IPS-NIHi7 (cell line): ENCODE measurements around the gene RAD51.
"Not testable (repeated sequence)": the region's sequence is repeated elsewhere in the genome, so short reads cannot be mapped to it uniquely, and the experiment has no call there.

Source experiments
- DNase-seq: peaks from one replicate; pipeline ENCODE4 v3.0.0; 2012; ENCODE audit warnings: mixed read lengths; ENCODE audit errors: extremely low spot score

RAD51 gene

DNA sequence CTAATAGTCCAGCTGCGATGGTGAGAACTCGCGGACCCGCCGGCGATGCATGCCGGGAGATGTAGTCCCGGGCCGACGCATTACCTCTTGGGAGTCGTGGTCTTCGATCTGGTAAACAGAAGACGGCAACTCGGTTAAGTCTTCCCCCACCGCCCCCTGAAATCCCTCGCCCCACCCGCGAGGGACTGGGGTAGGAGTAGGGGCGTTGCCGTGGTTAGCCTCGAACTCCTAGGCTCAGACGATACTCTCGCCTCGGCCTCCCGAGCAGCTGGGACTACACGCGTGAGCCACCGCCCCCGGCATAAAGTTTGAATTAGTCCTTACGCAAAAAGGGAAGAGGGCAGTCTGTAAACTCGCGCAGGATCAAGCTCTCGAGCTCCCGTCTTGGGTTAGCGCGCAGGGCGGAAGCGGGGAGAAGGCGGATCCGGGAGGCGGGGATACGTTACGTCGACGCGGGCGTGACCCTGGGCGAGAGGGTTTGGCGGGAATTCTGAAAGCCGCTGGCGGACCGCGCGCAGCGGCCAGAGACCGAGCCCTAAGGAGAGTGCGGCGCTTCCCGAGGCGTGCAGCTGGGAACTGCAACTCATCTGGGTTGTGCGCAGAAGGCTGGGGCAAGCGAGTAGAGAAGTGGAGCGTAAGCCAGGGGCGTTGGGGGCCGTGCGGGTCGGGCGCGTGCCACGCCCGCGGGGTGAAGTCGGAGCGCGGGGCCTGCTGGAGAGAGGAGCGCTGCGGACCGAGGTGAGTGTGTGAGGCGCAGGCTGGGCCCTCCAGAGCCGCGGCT, at the start of gene RAD51:
Gene RAD51 (plus strand): TSS at position 487 of the 781 bp plus-strand sequence. CDS start 3,585 bp downstream, outside the sequence.
- peak; percentile 96 for DNase-seq

DNA sequence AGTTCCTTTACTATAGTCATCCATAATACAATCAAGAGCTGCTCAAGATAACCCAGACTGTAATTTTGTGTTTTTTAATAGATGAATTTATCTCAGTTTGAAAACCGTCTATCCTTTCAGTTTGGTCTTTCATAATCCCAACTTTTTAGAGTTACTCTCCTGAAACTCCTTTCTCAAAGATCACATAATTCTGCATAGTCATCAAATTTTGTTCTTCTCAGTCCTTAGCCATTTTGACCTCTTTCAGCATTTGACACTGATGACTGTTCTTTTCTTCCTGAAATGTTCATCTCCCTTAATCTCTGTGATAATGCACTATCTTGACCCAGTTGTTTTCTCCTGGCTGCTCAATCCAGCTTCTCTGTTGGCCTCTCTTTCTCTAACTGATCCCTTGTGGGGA, 47.5 kb upstream of the RAD51 start:
- DNase-seq = no peak

DNA sequence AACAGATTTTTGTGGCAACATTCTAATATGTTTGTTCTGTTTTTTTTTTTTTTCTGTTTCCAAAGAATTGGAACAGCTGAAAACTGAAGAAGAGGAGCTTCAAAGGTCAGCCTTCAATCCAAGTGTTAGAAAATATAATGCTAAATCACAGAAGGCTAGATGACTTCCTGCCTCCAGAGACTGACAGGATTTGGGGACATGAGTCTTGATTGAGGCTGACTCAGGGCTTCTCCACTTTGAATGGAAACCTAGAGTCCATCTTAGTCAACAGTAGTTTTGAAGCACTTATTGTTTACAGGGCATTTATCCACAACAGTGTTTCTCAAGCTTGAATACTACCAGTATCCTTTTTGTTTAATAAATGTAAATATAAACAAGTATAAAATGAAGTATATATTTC, 44.5 kb upstream of the RAD51 start:
- DNase-seq = no peak

DNA sequence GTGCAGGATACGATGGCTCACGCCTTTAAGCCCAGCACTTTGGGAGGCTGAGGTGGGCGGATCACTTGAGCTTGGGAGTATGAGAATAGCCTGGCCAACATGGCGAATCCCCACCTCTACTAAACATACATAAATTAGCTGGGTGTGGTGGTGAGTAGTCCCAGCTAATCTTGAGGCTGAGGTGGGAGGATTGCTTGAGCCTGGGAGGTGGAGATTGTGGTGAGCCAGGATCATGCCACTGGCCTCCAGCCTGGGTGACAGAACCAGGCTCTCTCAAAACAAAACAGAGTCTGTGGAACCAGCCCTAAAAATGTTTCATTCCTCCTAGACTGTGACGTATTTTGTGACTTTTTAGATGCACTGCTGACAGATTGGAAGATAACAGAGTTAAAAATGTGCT, 34.3 kb upstream of the RAD51 start:
- no peak for DNase-seq

GRCh38 chr15:40664909-40665308, 30.1 kb upstream of the RAD51 start:
- DNase-seq = no peak

DNA sequence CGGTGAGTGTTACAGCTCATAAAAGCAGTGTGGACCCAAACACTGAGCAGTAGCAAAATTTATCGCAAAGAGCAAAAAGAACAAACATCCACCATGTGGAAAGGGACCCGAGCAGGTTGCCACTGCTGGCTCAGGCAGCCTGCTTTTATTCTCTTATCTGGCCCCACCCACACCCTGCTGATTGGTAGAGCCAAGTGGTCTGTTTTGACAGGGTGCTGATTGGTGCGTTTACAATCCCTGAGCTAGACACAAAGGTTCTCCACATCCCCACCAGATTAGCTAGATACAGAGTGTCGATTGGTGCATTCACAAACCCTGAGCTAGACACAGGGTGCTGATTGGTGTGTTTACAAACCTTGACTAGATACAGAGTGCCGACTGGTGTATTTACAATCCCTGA, 18.7 kb upstream of the RAD51 start:
- not testable (repeated sequence) for DNase-seq

- not testable (repeated sequence) for DNase-seq
These were observed 18.1 kb upstream of the RAD51 start for GRCh38 chr15:40676906-40677305.

DNA sequence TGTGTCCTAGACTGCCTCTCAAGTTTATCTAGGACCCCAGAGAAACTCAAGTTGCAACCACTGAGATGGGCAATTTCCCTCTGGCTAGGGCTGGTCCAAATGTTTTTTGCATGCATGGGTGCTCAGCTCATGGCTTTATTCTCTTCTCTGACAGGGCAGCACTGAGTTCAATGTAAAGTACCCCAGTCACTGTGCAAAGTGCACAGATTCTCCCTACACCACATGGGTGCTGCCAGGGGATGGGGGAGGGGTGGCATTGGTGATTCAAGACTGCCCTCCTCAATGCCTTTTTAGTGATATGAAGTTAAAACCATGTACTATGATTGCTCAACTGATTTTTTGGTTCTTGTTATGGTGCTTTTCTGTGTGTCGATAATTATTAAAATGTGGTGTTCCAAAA, 14.8 kb upstream of the RAD51 start:
- no peak for DNase-seq

DNA sequence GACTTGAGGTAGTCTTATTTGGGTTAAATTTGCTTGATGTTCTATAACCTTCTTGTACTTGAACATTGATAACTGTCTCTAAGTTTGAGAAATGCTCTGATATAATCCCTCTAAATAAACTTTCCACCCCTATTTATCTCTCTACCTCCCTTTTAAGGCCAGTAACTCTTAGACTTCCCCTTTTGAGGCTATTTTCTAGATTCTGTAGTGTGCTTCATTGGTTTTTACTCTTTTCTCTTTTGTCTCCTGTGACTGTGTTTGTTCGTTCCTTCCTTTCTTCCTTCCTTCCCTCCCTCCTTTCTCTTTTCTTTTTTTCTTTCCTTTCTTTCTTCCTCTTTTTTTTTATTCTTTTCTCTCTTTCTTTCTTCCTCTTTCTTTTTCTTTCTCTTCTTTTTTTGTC, 14.0 kb upstream of the RAD51 start:
- DNase-seq = not testable (repeated sequence)

DNA sequence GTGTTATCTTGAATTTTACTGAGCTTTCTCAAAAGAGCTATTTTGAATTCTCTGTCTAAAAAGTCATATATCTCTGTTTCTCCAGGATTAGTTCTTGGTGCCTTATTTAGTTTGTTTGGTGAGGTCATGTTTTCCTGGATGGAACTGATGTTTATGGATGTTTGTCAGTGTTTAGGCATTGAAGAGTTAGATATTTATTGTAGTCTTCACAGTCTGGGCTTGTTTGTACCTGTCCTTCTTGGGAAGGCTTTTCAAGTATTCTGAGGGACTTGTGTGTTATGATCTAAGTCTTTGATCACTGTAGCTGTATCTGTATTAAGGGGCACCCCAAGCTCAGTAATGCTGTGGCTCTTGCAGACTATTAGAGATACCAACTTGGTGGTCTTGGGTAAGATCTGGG, 10.6 kb upstream of the RAD51 start:
- DNase-seq = no peak

DNA sequence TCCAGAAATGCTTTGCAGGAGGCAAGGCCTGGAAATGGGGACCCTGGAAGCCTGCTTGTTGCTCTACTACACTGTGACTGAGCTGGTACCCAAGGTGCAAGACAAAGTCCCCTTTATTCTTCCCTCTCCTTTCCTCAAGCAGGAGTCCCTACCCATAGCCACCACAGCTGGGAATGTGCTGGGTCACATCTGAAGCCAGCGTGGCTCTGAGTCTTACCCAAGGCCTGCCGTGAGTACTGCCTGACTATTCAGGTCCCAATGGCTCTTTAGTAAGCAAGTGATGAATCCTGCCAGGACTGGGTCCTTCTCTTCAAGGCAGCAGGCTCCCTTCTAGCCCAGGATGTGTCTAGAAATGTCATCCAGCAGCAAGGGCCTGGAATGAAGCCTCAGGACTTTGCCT, 9.6 kb upstream of the RAD51 start:
- DNase-seq = no peak

- no peak for DNase-seq
These were observed 5.8 kb upstream of the RAD51 start for GRCh38 chr15:40688932-40689799.

DNA sequence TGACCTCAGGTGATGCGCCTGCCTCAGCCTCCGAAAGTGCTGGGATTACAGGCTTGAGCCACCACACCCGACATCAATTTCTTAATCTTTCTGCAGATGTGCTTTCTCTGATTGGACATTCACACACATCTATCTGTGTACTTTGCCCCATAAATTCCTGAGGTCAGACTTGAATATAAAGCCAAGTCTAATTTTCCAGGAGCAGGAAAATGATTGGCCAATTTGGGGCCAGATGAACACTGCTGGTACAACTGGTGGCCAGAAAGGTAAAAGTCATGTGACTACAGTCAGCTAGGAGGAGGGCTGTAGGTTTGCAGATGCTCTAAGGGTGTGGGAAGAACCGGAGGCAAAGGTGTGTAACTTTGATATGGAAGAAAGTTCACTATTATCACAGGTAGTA, 3.2 kb upstream of the RAD51 start:
- DNase-seq = no peak

- DNase-seq = no peak
These were observed 878 bp upstream of the RAD51 start for GRCh38 chr15:40693904-40694687.

- DNase-seq = peak; percentile 64
These were observed 506 bp downstream of the RAD51 start for GRCh38 chr15:40695469-40695890.

DNA sequence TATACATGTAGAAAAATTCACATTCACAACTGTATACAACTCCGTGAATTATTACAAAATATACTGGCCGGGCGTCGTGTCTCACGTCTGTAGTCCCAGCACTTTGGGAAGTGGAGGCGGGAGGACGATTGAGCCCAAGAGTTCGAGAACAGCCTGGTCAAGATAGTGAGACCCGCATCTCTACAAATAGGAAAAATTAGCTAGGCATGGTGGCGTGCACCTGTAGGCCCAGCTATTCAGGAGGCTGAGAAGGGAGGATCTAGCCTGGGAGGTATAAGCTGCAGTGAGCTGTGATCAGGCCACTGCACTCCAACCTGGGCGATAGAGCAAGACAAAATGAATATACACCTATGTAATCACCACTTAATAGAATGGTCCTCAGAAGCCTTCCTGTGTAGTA, 1.3 kb downstream of the RAD51 start:
- no peak for DNase-seq

GRCh38 chr15:40697916-40698315, 2.9 kb downstream of the RAD51 start:
- DNase-seq = no peak

- DNase-seq = peak; percentile 14
These were observed 7.1 kb downstream of the RAD51 start for GRCh38 chr15:40702077-40702476.

GRCh38 chr15:40706121-40706520, 11.1 kb downstream of the RAD51 start:
- DNase-seq = no peak

DNA sequence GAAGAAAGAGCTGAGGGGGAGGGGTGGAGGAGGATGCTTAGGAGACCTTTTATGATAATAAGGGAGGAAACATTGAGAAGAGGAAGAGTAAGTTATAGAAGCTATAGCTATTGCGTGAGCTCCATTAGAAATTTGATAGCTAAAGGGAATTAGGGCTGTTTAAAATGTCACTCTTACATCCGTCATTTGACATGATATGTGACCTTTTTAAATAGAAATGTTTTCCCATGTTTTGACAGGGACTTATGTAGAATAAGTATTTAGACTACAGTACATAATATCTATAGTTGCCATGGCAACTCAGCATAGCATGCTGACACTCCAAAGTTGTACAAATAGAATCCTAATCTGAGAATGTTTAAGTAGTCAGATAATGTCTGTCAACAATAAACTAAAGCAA, 19.2 kb downstream of the RAD51 start:
- no peak for DNase-seq

DNA sequence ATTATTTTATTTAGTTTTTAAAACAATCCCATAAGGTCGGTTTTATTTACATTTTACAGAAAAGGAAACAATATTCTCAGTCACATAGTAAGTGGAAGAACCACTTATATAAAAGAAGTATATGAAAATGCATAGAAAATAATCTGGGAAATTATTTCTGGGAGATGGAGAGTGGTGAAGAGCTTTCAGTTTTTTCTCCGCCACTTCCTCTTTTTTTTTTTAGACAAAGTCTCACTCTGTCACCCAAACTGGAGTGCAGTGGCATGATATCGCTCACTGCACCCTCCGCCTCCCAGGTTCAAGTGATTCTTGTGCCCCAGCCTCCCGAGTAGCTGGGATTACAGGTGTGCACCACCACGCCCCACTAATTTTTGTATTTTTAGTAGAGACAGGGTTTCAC, 21.2 kb downstream of the RAD51 start:
- DNase-seq = no peak

- no peak for DNase-seq
These were observed 26.7 kb downstream of the RAD51 start for GRCh38 chr15:40721701-40722100.
